A673 (cell line): ENCODE results near the gene PRR22. TPM values are rescaled to one million over a fixed set of nuclear protein-coding genes. Genes with fewer than 3 reads are reported as not detected.

Source experiments
- total RNA-seq: library from RNA; stranded (reverse); gene quantifications from 2 replicates; pipeline ENCODE4 v1.2.3, GENCODE V29; 2021

Gene PRR22
- total RNA-seq, 1 experiment from 2014 or later = 8.2 TPM

Other genes starting within 250 kb of the PRR22 start
- gene TINCR, start 216.8 kb downstream of the PRR22 start, total RNA-seq = 0.34 and 0.90 TPM in 2 replicates
- gene SAFB2, start 162.0 kb downstream of the PRR22 start, total RNA-seq = 124 and 153 TPM in 2 replicates
- gene SAFB, start 161.7 kb downstream of the PRR22 start, total RNA-seq = 158 and 171 TPM in 2 replicates
- 36.3 and 43.6 TPM in 2 replicates for gene MICOS13, start 104.2 kb downstream of the PRR22 start, total RNA-seq
- gene HSD11B1L, start 103.7 kb downstream of the PRR22 start, total RNA-seq = 5.7 and 8.2 TPM in 2 replicates
- gene RPL36, start 94.5 kb downstream of the PRR22 start, total RNA-seq = 984 and 992 TPM in 2 replicates
- 152 and 160 TPM in 2 replicates for gene LONP1, start 64.6 kb downstream of the PRR22 start, total RNA-seq
- not detected in 2 replicates for gene CATSPERD, start 64.1 kb downstream of the PRR22 start, total RNA-seq
- gene DUS3L, start 6.4 kb upstream of the PRR22 start, total RNA-seq = 56.8 and 85.3 TPM in 2 replicates
- gene NRTN, start 20.3 kb upstream of the PRR22 start, total RNA-seq = 1.6 and 3.9 TPM in 2 replicates
- gene FUT6, start 55.0 kb upstream of the PRR22 start, total RNA-seq = not detected in 2 replicates
- not detected in 2 replicates for gene FUT3, start 66.7 kb upstream of the PRR22 start, total RNA-seq
- not detected in 2 replicates for gene FUT5, start 85.8 kb upstream of the PRR22 start, total RNA-seq
- 290 and 298 TPM in 2 replicates for gene NDUFA11, start 119.0 kb upstream of the PRR22 start, total RNA-seq
- gene VMAC, start 120.1 kb upstream of the PRR22 start, total RNA-seq = 0.67 and 1.7 TPM in 2 replicates
- 0.92 and 1.7 TPM in 2 replicates for gene CAPS, start 129.5 kb upstream of the PRR22 start, total RNA-seq
- gene RANBP3, start 193.4 kb upstream of the PRR22 start, total RNA-seq = 126 and 130 TPM in 2 replicates